NB4 (cell line): ENCODE data around the gene CNOT11.

Source experiments
- CTCF ChIP-seq: IDR thresholded peaks from one replicate; pipeline ENCODE4 v1.5.1; 2012; ENCODE audit warnings: low read depth, low read length
- POLR2A ChIP-seq: IDR thresholded peaks from 2 replicates; pipeline ENCODE4 v1.6.1; 2011; ENCODE audit warnings: mild to moderate bottlenecking; ENCODE audit not compliant: insufficient read length; ENCODE audit errors: extremely low read depth

- TF ChIP-seq CTCF = no peak
- TF ChIP-seq POLR2A = no peak
Observed at GRCh38 chr2:101302016-101302415, 49.3 kb downstream of the CNOT11 start.
